H1 (cell line): ENCODE measurements around the gene NKAIN4. TPM values are rescaled to one million over a fixed set of nuclear protein-coding genes. Genes with fewer than 3 reads are reported as not detected.

ENCODE experiments used
- BCL11A ChIP-seq, 2 experiments: IDR thresholded peaks; one replicate each; pipeline ENCODE4 v1.6.1; 2011; ENCODE audit warnings: low read depth in 2 of 2, low read length in 2 of 2, mild to moderate bottlenecking in 2 of 2
- CHD7 ChIP-seq: fragments of 300-600 bp; sonication (generic); IDR thresholded peaks from 2 replicates; pipeline ENCODE4 v1.7.1; 2012; ENCODE audit warnings: low read length, moderate library complexity, mild to moderate bottlenecking, inconsistent platforms; ENCODE audit not compliant: insufficient replicate concordance
- E2F6 ChIP-seq: IDR thresholded peaks from 2 replicates; pipeline ENCODE4 v1.6.1; 2012; ENCODE audit warnings: inconsistent platforms
- GABPA ChIP-seq: IDR thresholded peaks from 2 replicates; pipeline ENCODE4 v1.6.1; 2011; ENCODE audit warnings: mild to moderate bottlenecking, low read length, moderate library complexity, borderline replicate concordance; ENCODE audit not compliant: insufficient read depth
- JUND ChIP-seq: IDR thresholded peaks from 2 replicates; pipeline ENCODE4 v1.6.1; 2011; ENCODE audit warnings: mild to moderate bottlenecking, improper control_type of control experiment, low read length
- KDM1A ChIP-seq: fragments of 200-600, 300-600 bp; sonication (generic); IDR thresholded peaks from 2 replicates; pipeline ENCODE4 v1.7.1; 2016; ENCODE audit warnings: mild to moderate bottlenecking, low read length, borderline replicate concordance
- KDM5A ChIP-seq: fragments of 200-600 bp; IDR thresholded peaks from 2 replicates; pipeline ENCODE4 v1.7.1; 2012; ENCODE audit warnings: mild to moderate bottlenecking, low read length, inconsistent platforms, mixed read lengths
- NRF1 ChIP-seq: IDR thresholded peaks from 2 replicates; pipeline ENCODE4 v1.6.1; 2011; ENCODE audit warnings: mild to moderate bottlenecking, low read depth, low read length, improper control_type of control experiment
- TAF7 ChIP-seq: optimal IDR thresholded peaks from 2 replicates; pipeline ENCODE3; 2011; ENCODE audit warnings: low read depth, mild to moderate bottlenecking, inconsistent platforms, low read length, moderate library complexity, borderline replicate concordance
- polyA plus RNA-seq, 7 experiments: library from polyadenylated mRNA; depleted of rRNA in 3 of 7; stranded (reverse) in 5 of 7; unstranded in 2 of 7; fragments of >200 nt in 5 of 7; fragments of 200-250 nt in 2 of 7; gene quantifications; 1 replicate in 5 of 7; 2 replicates in 1 of 7; 4 replicates in 1 of 7; pipeline versions ENCODE4 v1.2.1 to v1.2.3, GENCODE V29; 2011 to 2013; ENCODE audit warnings: missing spikeins in 2 of 7, mixed read lengths in 2 of 7
- total RNA-seq: library from RNA; stranded (reverse); fragmentation: NEBNext Ultra II Directional; extraction: Animal tissue kit (Norgen Biotek cat#: 25700); gene quantifications from 2 replicates; pipeline ENCODE4 v1.2.1, GENCODE V29; 2021

Gene NKAIN4
- total and polyA plus RNA-seq, 2 of the 8 experiments (the other 6 are each of a cell fraction or from before 2014, with no cell fraction given): 6.9 to 17.0 TPM

GRCh38 chr20:63216041-63216848, 38.0 kb downstream of the NKAIN4 start, which contains the start of gene YTHDF1 (continued):
- TF ChIP-seq CHD7: no peak
- no peak for TF ChIP-seq JUND
- no peak for TF ChIP-seq TAF7
- TF ChIP-seq KDM5A: no peak
- no peak for TF ChIP-seq GABPA
- no peak for TF ChIP-seq KDM1A
- TF ChIP-seq NRF1: peak; percentile 24; the same call in 1 of the 2 replicates
- no peak for TF ChIP-seq BCL11A (IDR thresholded peaks at IDR 0.05; ENCODE audit: low read depth in 2 of 2, low read length in 2 of 2)
- peak; percentile 91 for TF ChIP-seq E2F6
